Osteoblast (primary cell): ENCODE data around the gene MDH1B. TPM values are rescaled to one million over a fixed set of nuclear protein-coding genes. Genes with fewer than 3 reads are reported as not detected.

Experiments
- DNase-seq: peaks from one replicate; pipeline ENCODE4 v3.0.0; 2011; ENCODE audit warnings: low spot score, mixed read lengths; ENCODE audit not compliant: insufficient read length; ENCODE audit errors: missing footprints
- H2AFZ ChIP-seq: 2 replicates; pipeline ENCODE4 v1.6.0; 2011; ENCODE audit warnings: mild to moderate bottlenecking, low read length
- H3K27ac ChIP-seq: 2 replicates; pipeline ENCODE4 v1.5.1; 2011; ENCODE audit warnings: mild to moderate bottlenecking, low read depth, low read length, moderate library complexity
- H3K27me3 ChIP-seq: 2 replicates; pipeline ENCODE4 v1.6.0; 2012; ENCODE audit warnings: mild to moderate bottlenecking, control low read depth, inconsistent platforms, low read length, moderate library complexity; ENCODE audit not compliant: insufficient read depth
- H3K36me3 ChIP-seq: 2 replicates; pipeline ENCODE4 v1.5.1; 2011; ENCODE audit warnings: mild to moderate bottlenecking, low read length, control low read depth, moderate library complexity; ENCODE audit not compliant: insufficient read depth
- H3K4me1 ChIP-seq: 2 replicates; pipeline ENCODE4 v1.5.1; 2011; ENCODE audit warnings: mild to moderate bottlenecking, low read length, control low read depth, moderate library complexity; ENCODE audit not compliant: insufficient read depth
- H3K4me2 ChIP-seq: 2 replicates; pipeline ENCODE4 v1.6.0; 2011; ENCODE audit warnings: mild to moderate bottlenecking, low read length; ENCODE audit not compliant: insufficient read depth
- H3K4me3 ChIP-seq: fragments of 200-600 bp; sonication (generic); 3 replicates; pipeline ENCODE4 v1.5.1; 2012; ENCODE audit warnings: mild to moderate bottlenecking, low read length, inconsistent platforms; ENCODE audit not compliant: insufficient read depth
- H3K79me2 ChIP-seq: 2 replicates; pipeline ENCODE4 v1.6.0; 2012; ENCODE audit warnings: mild to moderate bottlenecking, low read length, control low read depth, inconsistent platforms; ENCODE audit not compliant: insufficient read depth
- H3K9me3 ChIP-seq: 2 replicates; pipeline ENCODE4 v1.5.1; 2011; ENCODE audit warnings: low read depth, low read length, control low read depth
- H4K20me1 ChIP-seq: 2 replicates; pipeline ENCODE4 v1.6.0; 2012; ENCODE audit warnings: mild to moderate bottlenecking, low read length, control low read depth; ENCODE audit not compliant: insufficient read depth
- small RNA-seq: library from RNA; depleted of rRNA; stranded (forward); fragments of <200 nt; gene quantifications from one replicate; pipeline ENCODE3, GENCODE V24; 2012
- total RNA-seq: library from RNA; depleted of rRNA; stranded (reverse); fragments of >200 nt; gene quantifications from 2 replicates; pipeline ENCODE4 v1.2.3, GENCODE V29; 2012
- TF ChIP-seq, protein P1 (sequence below): IDR thresholded peaks from 2 replicates; pipeline ENCODE4 v1.5.1; 2011; ENCODE audit warnings: mild to moderate bottlenecking, low read depth, low read length, moderate library complexity; ENCODE audit errors: extremely low read depth

MDH1B gene
- total RNA-seq, 1 donor = 2.2 TPM

GRCh38 chr2:206688453-206688852 is 76.7 kb downstream of the MDH1B start:
- TF ChIP-seq, protein P1, sequence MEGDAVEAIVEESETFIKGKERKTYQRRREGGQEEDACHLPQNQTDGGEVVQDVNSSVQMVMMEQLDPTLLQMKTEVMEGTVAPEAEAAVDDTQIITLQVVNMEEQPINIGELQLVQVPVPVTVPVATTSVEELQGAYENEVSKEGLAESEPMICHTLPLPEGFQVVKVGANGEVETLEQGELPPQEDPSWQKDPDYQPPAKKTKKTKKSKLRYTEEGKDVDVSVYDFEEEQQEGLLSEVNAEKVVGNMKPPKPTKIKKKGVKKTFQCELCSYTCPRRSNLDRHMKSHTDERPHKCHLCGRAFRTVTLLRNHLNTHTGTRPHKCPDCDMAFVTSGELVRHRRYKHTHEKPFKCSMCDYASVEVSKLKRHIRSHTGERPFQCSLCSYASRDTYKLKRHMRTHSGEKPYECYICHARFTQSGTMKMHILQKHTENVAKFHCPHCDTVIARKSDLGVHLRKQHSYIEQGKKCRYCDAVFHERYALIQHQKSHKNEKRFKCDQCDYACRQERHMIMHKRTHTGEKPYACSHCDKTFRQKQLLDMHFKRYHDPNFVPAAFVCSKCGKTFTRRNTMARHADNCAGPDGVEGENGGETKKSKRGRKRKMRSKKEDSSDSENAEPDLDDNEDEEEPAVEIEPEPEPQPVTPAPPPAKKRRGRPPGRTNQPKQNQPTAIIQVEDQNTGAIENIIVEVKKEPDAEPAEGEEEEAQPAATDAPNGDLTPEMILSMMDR = no peak
- H2AFZ ChIP-seq = no peak overlapping the region
- no peaks in the 10 kb centered on the region for H3K4me1 ChIP-seq
- no peaks in the 10 kb centered on the region for H3K9me3 ChIP-seq
- no peak for DNase-seq
- H3K36me3 ChIP-seq = no peaks in the 10 kb centered on the region
- H3K4me3 ChIP-seq = no peak overlapping the region
- H3K79me2 ChIP-seq = no peaks in the 10 kb centered on the region
- H3K27ac ChIP-seq = no peak overlapping the region
- H3K27me3 ChIP-seq = no peaks in the 10 kb centered on the region
- H3K4me2 ChIP-seq = no peak overlapping the region
- H4K20me1 ChIP-seq = no peaks in the 10 kb centered on the region

Small RNAs within 50 kb of the gene (small RNA-seq; reads per million reads assigned to genes)
- gene MIR3130-2 (not detected), gene RF00019 (not detected)

Other genes with a start within 250 kb of the MDH1B start
- not detected in 2 replicates for gene FAM237A, start 122.8 kb downstream of the MDH1B start, total RNA-seq
- gene DYTN, start 46.9 kb downstream of the MDH1B start, total RNA-seq = not detected in 2 replicates
- 35.8 and 39.2 TPM in 2 replicates for gene FASTKD2, start 278 bp upstream of the MDH1B start, total RNA-seq
- gene CPO, start 174.2 kb upstream of the MDH1B start, total RNA-seq = not detected in 2 replicates